VCaP (cell line): ENCODE data around the gene IL17RE.

Experiments used
- H3K27ac ChIP-seq: fragments of 450-650 bp; 2 replicates; pipeline ENCODE4 v1.5.1; 2017
- TF ChIP-seq, protein P1 (sequence below): fragments of 450-650 bp; conservative IDR thresholded peaks from 2 replicates; pipeline ENCODE4 v1.5.1; 2017; ENCODE audit warnings: mild to moderate bottlenecking, moderate library complexity

Gene IL17RE

DNA sequence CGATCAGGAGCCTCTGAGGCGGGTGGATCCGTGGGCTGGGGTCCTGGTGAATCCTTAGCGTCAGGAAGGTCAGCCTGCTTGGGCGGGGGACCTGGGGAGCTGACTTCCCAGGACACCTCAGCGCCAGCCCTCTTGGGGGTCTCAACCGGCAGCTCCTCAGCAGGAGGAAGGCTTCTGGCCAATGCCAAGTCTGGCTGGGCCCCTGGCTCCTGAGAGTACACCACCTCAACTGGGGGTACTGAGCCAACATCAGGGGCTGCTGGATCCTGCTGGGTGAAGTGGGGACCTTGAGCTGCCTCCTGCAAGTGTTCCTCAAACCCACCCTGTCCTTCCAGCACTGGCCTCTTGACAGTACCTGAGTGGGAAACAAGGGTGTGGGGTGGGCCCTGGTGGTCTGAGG, 46.5 kb downstream of the IL17RE start:
- TF ChIP-seq, protein P1, sequence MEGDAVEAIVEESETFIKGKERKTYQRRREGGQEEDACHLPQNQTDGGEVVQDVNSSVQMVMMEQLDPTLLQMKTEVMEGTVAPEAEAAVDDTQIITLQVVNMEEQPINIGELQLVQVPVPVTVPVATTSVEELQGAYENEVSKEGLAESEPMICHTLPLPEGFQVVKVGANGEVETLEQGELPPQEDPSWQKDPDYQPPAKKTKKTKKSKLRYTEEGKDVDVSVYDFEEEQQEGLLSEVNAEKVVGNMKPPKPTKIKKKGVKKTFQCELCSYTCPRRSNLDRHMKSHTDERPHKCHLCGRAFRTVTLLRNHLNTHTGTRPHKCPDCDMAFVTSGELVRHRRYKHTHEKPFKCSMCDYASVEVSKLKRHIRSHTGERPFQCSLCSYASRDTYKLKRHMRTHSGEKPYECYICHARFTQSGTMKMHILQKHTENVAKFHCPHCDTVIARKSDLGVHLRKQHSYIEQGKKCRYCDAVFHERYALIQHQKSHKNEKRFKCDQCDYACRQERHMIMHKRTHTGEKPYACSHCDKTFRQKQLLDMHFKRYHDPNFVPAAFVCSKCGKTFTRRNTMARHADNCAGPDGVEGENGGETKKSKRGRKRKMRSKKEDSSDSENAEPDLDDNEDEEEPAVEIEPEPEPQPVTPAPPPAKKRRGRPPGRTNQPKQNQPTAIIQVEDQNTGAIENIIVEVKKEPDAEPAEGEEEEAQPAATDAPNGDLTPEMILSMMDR: no peak
- H3K27ac ChIP-seq: no peak overlapping the region

DNA sequence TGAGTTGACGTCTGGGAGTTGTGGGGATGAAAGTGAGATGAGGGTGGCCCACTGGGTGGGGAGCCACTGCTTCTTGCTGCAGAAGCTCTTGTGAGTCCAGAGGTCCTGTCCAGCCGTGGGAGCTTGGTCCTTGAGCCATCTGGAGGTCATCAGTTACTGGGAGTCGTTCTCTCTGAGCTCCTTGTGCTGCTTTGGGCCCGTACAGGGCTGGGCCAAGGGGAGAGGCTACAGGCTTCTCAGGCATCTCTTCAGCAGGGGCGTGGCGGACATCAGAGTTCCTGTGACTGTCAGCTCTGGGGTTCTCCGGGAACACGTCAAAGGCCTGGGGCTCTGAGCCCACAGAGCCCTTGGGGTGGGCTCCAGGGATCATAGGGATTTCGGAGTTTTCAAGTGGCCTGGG, 47.0 kb downstream of the IL17RE start:
- H3K27ac ChIP-seq: no peak overlapping the region
- TF ChIP-seq, protein P1: no peak

DNA sequence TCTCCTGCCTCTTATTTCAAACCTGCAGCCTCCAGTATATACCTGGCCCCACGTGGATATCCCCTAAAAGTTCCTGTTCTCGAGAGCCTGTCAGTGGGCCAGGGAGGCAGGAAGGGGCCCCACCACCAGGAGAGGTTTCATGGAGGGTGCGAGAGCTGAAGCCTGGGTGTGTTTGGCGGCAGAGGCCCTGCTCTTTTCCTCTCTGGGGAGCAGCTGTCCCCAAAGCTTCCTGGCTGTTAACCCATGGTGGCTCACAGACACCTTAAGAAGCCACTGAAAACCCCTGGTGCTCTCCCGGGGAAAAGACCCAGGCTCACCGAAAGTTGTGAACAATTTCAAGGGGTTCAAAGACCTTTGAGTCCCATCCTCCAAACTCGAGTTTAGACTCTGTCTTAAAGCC, 48.5 kb downstream of the IL17RE start:
- TF ChIP-seq, protein P1: no peak
- peak overlapping the region; percentile 68 for H3K27ac ChIP-seq

DNA sequence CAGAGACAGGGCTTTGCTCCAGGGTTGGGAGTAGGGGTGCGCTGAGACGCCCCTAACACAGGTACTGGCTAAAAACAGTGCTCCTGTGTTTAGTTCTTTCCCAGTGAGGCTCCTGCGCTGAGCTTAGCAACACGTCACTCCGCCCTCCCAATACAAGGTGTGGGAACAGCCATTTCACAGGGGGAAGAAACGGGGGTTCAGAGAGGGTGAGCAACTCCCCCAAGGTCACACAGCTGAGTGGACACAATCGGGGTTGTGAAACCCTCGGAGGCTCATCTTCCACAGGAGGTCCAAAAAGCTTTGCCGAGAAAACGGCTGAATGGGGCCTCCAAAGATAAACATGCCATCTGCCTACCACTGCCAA, 48.9 kb downstream of the IL17RE start:
- peak overlapping the region; percentile 68 for H3K27ac ChIP-seq
- TF ChIP-seq, protein P1: no peak

DNA sequence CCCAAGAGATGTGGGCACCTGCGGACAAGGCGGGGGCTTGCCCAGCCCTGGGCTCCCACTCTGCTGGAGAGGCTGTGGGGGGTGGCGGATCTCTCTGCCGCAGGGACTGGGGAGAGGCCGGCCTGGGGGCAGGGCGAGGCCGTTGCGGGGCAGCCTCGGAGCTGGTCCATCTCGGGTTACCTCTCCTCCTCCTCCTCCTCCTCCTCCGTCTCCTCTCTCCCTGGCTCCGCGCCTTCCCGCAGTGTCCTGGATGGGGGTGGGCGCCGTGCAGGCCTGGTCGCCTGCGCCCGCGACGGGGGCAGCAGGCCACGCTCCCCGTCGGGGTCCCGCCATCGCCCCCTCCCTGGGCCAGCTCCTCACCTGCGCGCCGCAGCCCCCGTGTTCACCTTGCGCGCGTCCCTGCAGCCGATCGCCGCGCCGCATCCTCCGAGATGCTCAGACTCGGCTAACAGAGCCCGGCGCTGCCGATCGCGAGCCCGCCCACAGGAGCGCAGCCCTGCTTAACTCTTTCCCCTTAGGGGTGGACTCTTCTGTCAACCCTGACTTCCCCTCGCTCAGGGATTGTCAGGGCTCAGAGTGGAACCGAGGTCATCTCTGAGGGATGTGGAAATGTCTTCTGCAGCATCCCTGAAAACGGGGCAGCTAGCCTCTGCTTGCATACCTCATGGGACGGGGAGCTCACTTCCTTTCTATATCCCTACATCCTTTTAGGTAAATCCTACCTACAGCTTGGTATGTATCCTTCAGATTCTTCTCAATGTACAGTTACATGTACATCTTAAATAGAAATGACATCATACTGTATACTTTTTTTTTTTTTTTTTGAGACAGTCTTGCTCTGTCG, 49.5 kb downstream of the IL17RE start, which contains the start of gene PRRT3:
PRRT3 (minus strand) TSS at position 447 of the 844 bp plus-strand sequence. CDS start 2,293 bp downstream, outside the sequence.
- H3K27ac ChIP-seq: peak within 1 kb of the TSS; percentile 68
- TF ChIP-seq, protein P1: no peak

DNA sequence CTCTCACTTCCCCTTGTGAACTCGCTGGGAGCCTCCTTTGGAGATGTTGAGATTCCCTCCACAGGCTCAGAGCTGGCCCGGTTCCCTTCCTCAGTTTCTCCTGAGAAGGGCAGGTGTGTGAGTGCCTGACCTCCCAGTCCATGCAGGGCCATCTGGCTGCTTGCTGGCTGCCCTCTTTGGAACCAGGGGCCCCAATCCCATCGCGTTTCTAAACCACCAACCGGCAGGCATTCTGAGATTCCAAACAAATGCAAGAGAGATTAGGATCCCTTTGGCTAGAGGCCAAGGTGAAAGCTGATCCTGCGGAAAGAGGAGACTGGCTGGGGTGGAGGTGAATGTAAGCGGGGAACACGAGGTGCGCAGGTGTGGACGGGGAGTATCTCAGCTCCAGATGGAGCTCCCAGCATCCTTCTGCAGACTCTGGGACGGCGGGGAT, 52.4 kb downstream of the IL17RE start:
- peak overlapping the region; percentile 64 for H3K27ac ChIP-seq
- TF ChIP-seq, protein P1: no peak

DNA sequence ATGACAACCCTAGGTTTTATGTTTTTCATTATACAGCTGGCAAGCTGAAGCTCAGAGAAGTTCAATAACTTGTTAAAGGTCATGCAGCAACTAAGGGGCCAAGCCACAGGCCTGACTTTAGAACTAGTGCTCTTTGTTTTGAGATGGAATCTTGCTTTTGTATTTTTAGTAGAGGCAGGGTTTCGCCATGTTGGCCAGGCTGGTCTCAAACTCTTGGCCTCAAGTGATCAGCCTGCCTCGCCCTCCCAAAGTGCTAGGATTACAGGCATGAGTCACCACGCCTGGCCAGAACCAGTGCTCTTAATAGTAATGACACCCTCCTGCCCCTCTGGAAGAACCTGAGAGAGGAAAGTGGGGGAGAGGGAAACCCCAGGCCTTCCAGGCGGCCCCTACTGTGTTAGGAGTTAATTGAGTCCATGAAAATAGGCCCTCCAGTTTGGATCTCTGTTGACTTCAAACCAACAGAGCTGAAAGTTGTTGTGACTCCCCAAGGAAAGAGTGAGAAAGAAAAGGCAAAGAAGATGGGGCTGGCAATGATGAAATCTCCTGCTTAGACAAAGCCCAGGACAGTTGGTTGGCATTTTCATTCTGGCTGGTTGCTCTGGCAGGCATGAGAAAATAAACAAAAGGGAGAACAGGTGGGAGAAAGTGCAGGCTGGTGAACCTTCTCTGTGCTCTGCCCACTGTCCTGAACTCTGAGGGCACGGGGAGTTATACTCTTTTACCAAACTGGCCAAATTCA, 53.1 kb downstream of the IL17RE start:
- peak overlapping the region; percentile 64 for H3K27ac ChIP-seq
- TF ChIP-seq, protein P1: no peak
